ENCODE measurements around the gene LRRK1.
"Not testable (repeated sequence)": the region's sequence is repeated elsewhere in the genome, so short reads cannot be mapped to it uniquely, and the experiment has no call there.

LRRK1 gene

GRCh38 chr15:101083336-101084045, 164.3 kb downstream of the LRRK1 start:
- DNase-seq, result no peak

GRCh38 chr15:101084801-101085200, 165.6 kb downstream of the LRRK1 start:
- DNase-seq, result no peak

- no peak for DNase-seq
Observed at GRCh38 chr15:101085311-101085700, 166.1 kb downstream of the LRRK1 start.

GRCh38 chr15:101086394-101087171, 167.4 kb downstream of the LRRK1 start:
- no peak for DNase-seq

GRCh38 chr15:101087172-101087769, 168.1 kb downstream of the LRRK1 start:
- no peak for DNase-seq

GRCh38 chr15:101088271-101088670, 169.1 kb downstream of the LRRK1 start:
- no peak for DNase-seq

- DNase-seq, result peak; percentile 76
Observed at GRCh38 chr15:101088788-101089578, 169.8 kb downstream of the LRRK1 start.

GRCh38 chr15:101089579-101090427, 170.6 kb downstream of the LRRK1 start:
- no peak for DNase-seq

- DNase-seq, result no peak
Observed at GRCh38 chr15:101090428-101090790, 171.3 kb downstream of the LRRK1 start.

GRCh38 chr15:101091080-101092017, 172.2 kb downstream of the LRRK1 start:
- no peak for DNase-seq

- DNase-seq, result no peak
Observed at GRCh38 chr15:101092156-101092866, 173.2 kb downstream of the LRRK1 start.

GRCh38 chr15:101092867-101093202, 173.7 kb downstream of the LRRK1 start:
- DNase-seq, result no peak

- no peak for DNase-seq
Observed at GRCh38 chr15:101093958-101094357, 174.8 kb downstream of the LRRK1 start.

- not testable (repeated sequence) for DNase-seq
Observed at GRCh38 chr15:101095796-101096406, 176.7 kb downstream of the LRRK1 start.

GRCh38 chr15:101097111-101097510, 178.0 kb downstream of the LRRK1 start:
- DNase-seq, result no peak

- DNase-seq, result peak; percentile 12
Observed at GRCh38 chr15:101099183-101099582, 180.0 kb downstream of the LRRK1 start.

- no peak for DNase-seq
Observed at GRCh38 chr15:101100118-101100517, 181.0 kb downstream of the LRRK1 start.

GRCh38 chr15:101100593-101101442, 181.7 kb downstream of the LRRK1 start:
- DNase-seq, result no peak

- no peak for DNase-seq
Observed at GRCh38 chr15:101101676-101102075, 182.5 kb downstream of the LRRK1 start.
